Ovary (tissue), 9 donors: Measurements from ENCODE around the gene ECE2. TPM values are rescaled to one million over a fixed set of nuclear protein-coding genes. Genes with fewer than 3 reads are reported as not detected.

Source experiments
- DNase-seq, 5 donors: peaks; one replicate each; pipeline ENCODE4 v3.0.0-alpha.2; 2019 to 2020
- H3K27ac ChIP-seq, 2 donors: fragments of 200-600 bp; one replicate each; pipeline versions ENCODE4 v1.5.1 to v1.8.0; 2019 to 2022
- H3K27me3 ChIP-seq: fragments of 200-600 bp; one replicate; pipeline ENCODE4 v1.8.0; 2022
- H3K36me3 ChIP-seq: fragments of 200-600 bp; sonication (generic); one replicate; pipeline ENCODE4 v1.5.1; 2019
- H3K4me1 ChIP-seq: one replicate; pipeline ENCODE4 v1.8.1; 2013; ENCODE audit warnings: mild to moderate bottlenecking, moderate library complexity; ENCODE audit not compliant: insufficient read depth
- H3K4me3 ChIP-seq: fragments of 200-600 bp; sonication (generic); one replicate; pipeline ENCODE4 v1.5.1; 2017
- H3K9me3 ChIP-seq, 2 donors: fragments of 200-600 bp in 1 of 2; sonication (generic) in 1 of 2; one replicate each; pipeline versions ENCODE4 v1.5.1 to v1.8.1; 2013 to 2019; ENCODE audit warnings: mild to moderate bottlenecking in 1 of 2, moderate library complexity in 1 of 2
- CTCF ChIP-seq, 3 donors: fragments of 450-650 bp in 2 of 3; fragments of 200-600 bp in 1 of 3; IDR thresholded peaks; one replicate each; pipeline versions ENCODE4 v1.5.1 to v1.8.0; 2016 to 2022; ENCODE audit warnings: antibody characterized with exemption in 3 of 3, mild to moderate bottlenecking in 1 of 3
- EP300 ChIP-seq: sonication (generic); formaldehyde crosslinking; IDR thresholded peaks from one replicate; pipeline ENCODE4 v1.6.1; 2017; ENCODE audit warnings: antibody characterized with exemption
- POLR2A ChIP-seq: fragments of 450-650 bp; IDR thresholded peaks from one replicate; pipeline ENCODE4 v1.6.1; 2017; ENCODE audit warnings: antibody characterized with exemption, mild to moderate bottlenecking, moderate library complexity
- WGBS, 3 donors: extraction: QIAGEN DNeasy Blood & Tissue Kit in 1 of 3; methylation state at CpG; one replicate each; pipeline versions ENCODE4 v1.1.5 to v1.1.7; 2013 to 2017; 5-methylcytosine and 5-hydroxymethylcytosine counted together
- intact Hi-C, 4 donors: fragments of 100-400 bp; cut with DNase I; formaldehyde crosslinking; loops; one replicate each; pipeline versions ENCODE4 v1.11.0 to v1.15.1; 2022 to 2023
- polyA plus RNA-seq, 2 donors: library from polyadenylated mRNA; stranded (reverse); fragments of 200-250 nt in 1 of 2; fragments of 350-450 nt in 1 of 2; fragmentation: Illumina TruSeq in 1 of 2; extraction: RNeasy Lipid Tissue Mini Kit (QIAGEN cat#74804) in 1 of 2; gene quantifications; one replicate each; pipeline ENCODE4 v1.2.3, GENCODE V29; 2013 to 2014
- total RNA-seq, 7 donors: library from RNA; depleted of rRNA in 2 of 7; stranded (reverse); fragments of >200 nt in 2 of 7; fragmentation: NEBNext Ultra II Directional in 3 of 7; extraction: Animal tissue kit (Norgen Biotek cat#: 25700) in 3 of 7; gene quantifications; one replicate each; pipeline versions ENCODE4 v1.1.0 to v1.2.4, GENCODE V29; 2016 to 2023
- donor health status: DM: no; HTN: no; CAD: no; lungs with moderate emphysema.
- donor health status: DM: no; HTN: no; CAD: no.
- donor health status: Bipolar disorder and iron deficiency.
- donor health status: DM: yes; HTN: yes; CAD: no.
- donor health status: DM: no; HTN: no; CAD: no.
- donor health status: DM: yes; HTN: yes; CAD: no.

ECE2 gene
- total and polyA plus RNA-seq, 9 donors: 0.43 TPM; not detected in 8

GRCh38 chr3:184325715-184326369 is 50.0 kb downstream of the ECE2 start:
- 61 to 74% (median 71%) methylated on average over 6 of the region's 6 CpGs for WGBS, 3 donors
- Histone ChIP-seq H3K36me3 (peaks cover 3% of the 10 kb centered on the region), H3K27me3 (no peaks in the 10 kb centered on the region), H3K4me1 (peaks cover 2% of the 10 kb centered on the region), H3K4me3 (no peak overlapping the region), H3K9me3 (no peaks in the 10 kb centered on the region), H3K27ac (no peak overlapping the region)
- DNase-seq: no peak
- intact Hi-C loops: loop anchor here in 1 of 4 donors (10.0 kb wide), 1 partner anchor 141 kb away; the partner anchor contains the start of gene ABCF3
- TF ChIP-seq POLR2A (no peak), CTCF (IDR thresholded peaks at IDR 0.05) (no peak), EP300 (no peak)

GRCh38 chr3:184327171-184327570 is 51.3 kb downstream of the ECE2 start:
- DNase-seq: no peak
- TF ChIP-seq EP300 (no peak), CTCF (IDR thresholded peaks at IDR 0.05) (no peak), POLR2A (no peak)
- intact Hi-C loops: loop anchor here in 1 of 4 donors (10.0 kb wide), 1 partner anchor 142 kb away; the partner anchor contains the start of gene ABCF3
- Histone ChIP-seq H3K4me3 (no peak overlapping the region), H3K27me3 (no peaks in the 10 kb centered on the region), H3K9me3 (no peaks in the 10 kb centered on the region), H3K27ac (no peak overlapping the region), H3K4me1 (no peaks in the 10 kb centered on the region), H3K36me3 (no peaks in the 10 kb centered on the region)
- 90 to 93% (median 91%) methylated on average over 21 of the region's 21 CpGs for WGBS, 3 donors

GRCh38 chr3:184328516-184328915 is 52.7 kb downstream of the ECE2 start:
- Histone ChIP-seq H3K27me3 (no peaks in the 10 kb centered on the region), H3K9me3 (no peaks in the 10 kb centered on the region), H3K27ac (no peak overlapping the region), H3K4me3 (no peak overlapping the region), H3K36me3 (no peaks in the 10 kb centered on the region), H3K4me1 (no peaks in the 10 kb centered on the region)
- TF ChIP-seq POLR2A (no peak), CTCF (IDR thresholded peaks at IDR 0.05) (no peak), EP300 (no peak)
- WGBS, 3 donors: 48 to 65% (median 59%) methylated on average over 3 of the region's 3 CpGs
- DNase-seq: no peak
- intact Hi-C loops: loop anchor here in 1 of 4 donors (10.0 kb wide), 1 partner anchor 144 kb away; the partner anchor contains the start of gene ABCF3

- WGBS, 3 donors: 48 to 62% (median 53%) methylated on average over 10 of the region's 10 CpGs
- Histone ChIP-seq H3K9me3 (no peaks in the 10 kb centered on the region), H3K27ac (no peak overlapping the region), H3K4me1 (peaks cover 7% of the 10 kb centered on the region), H3K27me3 (no peaks in the 10 kb centered on the region), H3K36me3 (no peaks in the 10 kb centered on the region), H3K4me3 (no peak overlapping the region)
- intact Hi-C loops: no loop called here
- no peak for DNase-seq
- TF ChIP-seq EP300 (no peak), POLR2A (no peak), CTCF (IDR thresholded peaks at IDR 0.05) (no peak)
These were observed 56.7 kb downstream of the ECE2 start for GRCh38 chr3:184332370-184333090.
